ENCODE measurements around the gene RBP3.

GRCh38 chr10:47349941-47350371 is 1.8 kb downstream of the RBP3 start:
- TF ChIP-seq, protein P1, sequence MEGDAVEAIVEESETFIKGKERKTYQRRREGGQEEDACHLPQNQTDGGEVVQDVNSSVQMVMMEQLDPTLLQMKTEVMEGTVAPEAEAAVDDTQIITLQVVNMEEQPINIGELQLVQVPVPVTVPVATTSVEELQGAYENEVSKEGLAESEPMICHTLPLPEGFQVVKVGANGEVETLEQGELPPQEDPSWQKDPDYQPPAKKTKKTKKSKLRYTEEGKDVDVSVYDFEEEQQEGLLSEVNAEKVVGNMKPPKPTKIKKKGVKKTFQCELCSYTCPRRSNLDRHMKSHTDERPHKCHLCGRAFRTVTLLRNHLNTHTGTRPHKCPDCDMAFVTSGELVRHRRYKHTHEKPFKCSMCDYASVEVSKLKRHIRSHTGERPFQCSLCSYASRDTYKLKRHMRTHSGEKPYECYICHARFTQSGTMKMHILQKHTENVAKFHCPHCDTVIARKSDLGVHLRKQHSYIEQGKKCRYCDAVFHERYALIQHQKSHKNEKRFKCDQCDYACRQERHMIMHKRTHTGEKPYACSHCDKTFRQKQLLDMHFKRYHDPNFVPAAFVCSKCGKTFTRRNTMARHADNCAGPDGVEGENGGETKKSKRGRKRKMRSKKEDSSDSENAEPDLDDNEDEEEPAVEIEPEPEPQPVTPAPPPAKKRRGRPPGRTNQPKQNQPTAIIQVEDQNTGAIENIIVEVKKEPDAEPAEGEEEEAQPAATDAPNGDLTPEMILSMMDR (IDR thresholded peaks at IDR 0.05): no peak
- TF ChIP-seq POLR2A (IDR thresholded peaks at IDR 0.05): no peak

Data from adrenal gland (tissue), 5 donors.